GM12878 (cell line): Measurements from ENCODE around the gene PIGBOS1. TPM values are rescaled to one million over a fixed set of nuclear protein-coding genes. Genes with fewer than 3 reads are reported as not detected.

Experiments
- ATAC-seq: fragments of 200-7000 bp; cut with Tn5 transposase; 3 replicates; pipeline ENCODE4 v1.9.1; 2020; ENCODE audit warnings: mild to moderate bottlenecking, moderate library complexity
- BruUV-seq: library from RNA; stranded (reverse); fragments of 400-500 nt; replicated peaks from 2 replicates; lab custom pipeline; 2021; lab: Mats Ljungman, UMichigan
- CTCF ChIA-PET: fragments of 300-600 bp; sonication (Branson Sonifier 250); formaldehyde crosslinking; extraction: SDS; loops from one replicate; lab custom pipeline; 2021; ENCODE audit warnings: inconsistent platforms; lab: Yijun Ruan, JAX
- POLR2A ChIA-PET: fragments of 350-600 bp; formaldehyde crosslinking; extraction: SDS; loops from one replicate; lab custom pipeline; 2021; ENCODE audit warnings: inconsistent platforms; lab: Charles Lee
- RAD21 ChIA-PET: fragments of 300-600 bp; sonication (Branson Sonifier 250); formaldehyde crosslinking; loops from one replicate; lab custom pipeline; 2023; ENCODE audit warnings: antibody characterized with exemption; ENCODE audit not compliant: unreplicated experiment; lab: Charles Lee
- SMC1A ChIA-PET: fragments of 300-600 bp; sonication (Branson Sonifier 250); formaldehyde crosslinking; loops from one replicate; lab custom pipeline; 2023; ENCODE audit not compliant: unreplicated experiment, uncharacterized antibody; lab: Charles Lee
- DNase-seq: peaks from one replicate; pipeline ENCODE4 v3.0.0-alpha.2; 2011; ENCODE audit warnings: low read depth, low spot score
- FAIRE-seq: peaks from 3 replicates; lab custom pipeline; 2011; peaks lifted over from hg19 to GRCh38; lab: Jason Lieb, UNC
- H2AFZ ChIP-seq: 2 replicates; pipeline ENCODE4 v1.6.0; 2011; ENCODE audit warnings: low read depth, low read length, control low read depth; ENCODE audit not compliant: control insufficient read depth
- H3K27ac ChIP-seq: 2 replicates; pipeline ENCODE4 v1.5.1; 2011; ENCODE audit warnings: control low read depth; ENCODE audit not compliant: control insufficient read depth, insufficient read depth
- H3K27me3 ChIP-seq, 2 experiments: replicated peaks in 1 of 2; 2 replicates each; pipeline versions ENCODE4 v1.6.0 to v1.6.1; 2011; ENCODE audit warnings: low read length in 1 of 2; ENCODE audit not compliant: control insufficient read depth in 2 of 2, insufficient read depth in 2 of 2
- H3K36me3 ChIP-seq, 2 experiments: 2 replicates each; pipeline ENCODE4 v1.5.1; 2011; ENCODE audit warnings: low read length in 1 of 2; ENCODE audit not compliant: control insufficient read depth in 2 of 2, insufficient read depth in 2 of 2
- H3K4me1 ChIP-seq: 2 replicates; pipeline ENCODE4 v1.6.1; 2011; ENCODE audit warnings: mild to moderate bottlenecking, low read length, moderate library complexity, mixed read lengths; ENCODE audit not compliant: control insufficient read depth, insufficient read depth
- H3K4me2 ChIP-seq: 2 replicates; pipeline ENCODE4 v1.6.0; 2011; ENCODE audit warnings: control low read depth; ENCODE audit not compliant: control insufficient read depth, insufficient read depth
- H3K4me3 ChIP-seq: fragments of 200-600 bp; sonication (generic); 2 replicates; pipeline ENCODE4 v1.5.1; 2016
- H3K79me2 ChIP-seq: 2 replicates; pipeline ENCODE4 v1.6.0; 2011; ENCODE audit warnings: low read length; ENCODE audit not compliant: control insufficient read depth, insufficient read depth
- H3K9ac ChIP-seq: 2 replicates; pipeline ENCODE4 v1.8.0; 2011; ENCODE audit warnings: low read length, control low read depth, mixed read lengths; ENCODE audit not compliant: control insufficient read depth, insufficient read depth
- H3K9me3 ChIP-seq: replicated peaks from 3 replicates; pipeline ENCODE4 v1.5.1; 2011; ENCODE audit warnings: mild to moderate bottlenecking, low read length; ENCODE audit not compliant: control insufficient read depth, insufficient read depth
- H4K20me1 ChIP-seq: 2 replicates; pipeline ENCODE4 v1.6.0; 2011; ENCODE audit not compliant: control insufficient read depth, insufficient read depth
- RCOR1 ChIP-seq: conservative IDR thresholded peaks from 2 replicates; pipeline ENCODE4 v1.6.1; 2012; ENCODE audit warnings: low read depth, low read length, improper control_type of control experiment
- REST ChIP-seq: IDR thresholded peaks from 2 replicates; pipeline ENCODE4 v1.6.1; 2012; ENCODE audit warnings: mild to moderate bottlenecking, low read depth, low read length
- WGBS: methylation state at CpG from one replicate; pipeline ENCODE4 v1.1.6; 2016; ENCODE audit warnings: low lambda C conversion rate; ENCODE audit not compliant: insufficient replicate concordance, insufficient coverage; ENCODE audit errors: missing lambda C conversion rate; 5-methylcytosine and 5-hydroxymethylcytosine counted together
- in situ Hi-C: fragments of 300-500 bp; cut with MboI; formaldehyde crosslinking; loops from 9 replicates; pipeline ENCODE4 v1.14.3; 2018; ENCODE audit warnings: mixed read lengths
- intact Hi-C: fragments of 100-400 bp; cut with micrococcal nuclease; formaldehyde crosslinking; loops from one replicate; pipeline ENCODE4 v1.14.2; 2022; ENCODE audit not compliant: unreplicated experiment
- polyA plus RNA-seq, 11 experiments: library from polyadenylated mRNA; depleted of rRNA in 4 of 11; unstranded in 6 of 11; stranded (reverse) in 5 of 11; fragments of >200 nt; fragmentation: Nextera tagmentation in 4 of 11; fragmentation: Illumina TruSeq in 1 of 11; extraction: Ambion mirVana in 4 of 11; extraction: Trizol in 1 of 11; gene quantifications; 1 replicate in 1 of 11; 2 replicates in 10 of 11; pipeline versions ENCODE4 v1.2.1 to v1.2.3, GENCODE V29; 2011 to 2016; ENCODE audit warnings: inconsistent platforms in 2 of 11, missing spikeins in 2 of 11, low read depth in 1 of 11
- total RNA-seq, 4 experiments: library from RNA; depleted of rRNA in 3 of 4; stranded (reverse); fragments of >200 nt in 3 of 4; fragmentation: Illumina TruSeq in 1 of 4; extraction: Trizol in 1 of 4; gene quantifications; 2 replicates each; pipeline versions ENCODE4 v1.2.1 to v1.2.3, GENCODE V29; 2013 to 2021
- TF ChIP-seq, protein P1 (sequence below): fragments of 450-650 bp; IDR thresholded peaks from 2 replicates; pipeline ENCODE4 v1.6.1; 2016; ENCODE audit warnings: mild to moderate bottlenecking
- TF ChIP-seq, protein P2 (sequence below): fragments of 450-650 bp; formaldehyde crosslinking; IDR thresholded peaks from 2 replicates; pipeline ENCODE4 v1.4.0; 2020; ENCODE audit warnings: mild to moderate bottlenecking, moderate library complexity

The PIGBOS1 gene
- total and polyA plus RNA-seq, 10 of the 15 experiments (the other 5 are each of a cell fraction or from before 2014, with no cell fraction given), result 7.1 to 24.7 (median 10.2) TPM

GRCh38 chr15:55356985-55357585 is 38.2 kb upstream of the PIGBOS1 start:
- DNase-seq (no peak), FAIRE-seq (no peak), ATAC-seq (no peak)
- no peak overlapping the region for H3K27ac ChIP-seq
- no peak overlapping the region for H3K4me3 ChIP-seq
- in situ Hi-C loops, result no loop called here
- no peak overlapping the region for H3K4me2 ChIP-seq
- intact Hi-C loops, result no loop called here
- ChIA-PET RAD21 (no interaction called here), SMC1A (interaction anchor here (1.1 kb wide), 1 partner anchor 15 kb away, joined by 3 read pairs; no protein-coding TSS in a partner anchor), POLR2A (no interaction called here), CTCF (interaction anchor here (0.8 to 1.6 kb wide), 2 partner anchors 17 to 83 kb away, joined by 3 read pairs; no protein-coding TSS in a partner anchor)
- no peaks in the 10 kb centered on the region for H3K36me3 ChIP-seq
- H3K27me3 ChIP-seq, result no peaks in the 10 kb centered on the region
- no peaks in the 10 kb centered on the region for H3K79me2 ChIP-seq
- TF ChIP-seq REST (no peak), RCOR1 (no peak)
- TF ChIP-seq, protein P1, sequence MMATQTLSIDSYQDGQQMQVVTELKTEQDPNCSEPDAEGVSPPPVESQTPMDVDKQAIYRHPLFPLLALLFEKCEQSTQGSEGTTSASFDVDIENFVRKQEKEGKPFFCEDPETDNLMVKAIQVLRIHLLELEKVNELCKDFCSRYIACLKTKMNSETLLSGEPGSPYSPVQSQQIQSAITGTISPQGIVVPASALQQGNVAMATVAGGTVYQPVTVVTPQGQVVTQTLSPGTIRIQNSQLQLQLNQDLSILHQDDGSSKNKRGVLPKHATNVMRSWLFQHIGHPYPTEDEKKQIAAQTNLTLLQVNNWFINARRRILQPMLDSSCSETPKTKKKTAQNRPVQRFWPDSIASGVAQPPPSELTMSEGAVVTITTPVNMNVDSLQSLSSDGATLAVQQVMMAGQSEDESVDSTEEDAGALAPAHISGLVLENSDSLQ, result no peak
- TF ChIP-seq, protein P2, sequence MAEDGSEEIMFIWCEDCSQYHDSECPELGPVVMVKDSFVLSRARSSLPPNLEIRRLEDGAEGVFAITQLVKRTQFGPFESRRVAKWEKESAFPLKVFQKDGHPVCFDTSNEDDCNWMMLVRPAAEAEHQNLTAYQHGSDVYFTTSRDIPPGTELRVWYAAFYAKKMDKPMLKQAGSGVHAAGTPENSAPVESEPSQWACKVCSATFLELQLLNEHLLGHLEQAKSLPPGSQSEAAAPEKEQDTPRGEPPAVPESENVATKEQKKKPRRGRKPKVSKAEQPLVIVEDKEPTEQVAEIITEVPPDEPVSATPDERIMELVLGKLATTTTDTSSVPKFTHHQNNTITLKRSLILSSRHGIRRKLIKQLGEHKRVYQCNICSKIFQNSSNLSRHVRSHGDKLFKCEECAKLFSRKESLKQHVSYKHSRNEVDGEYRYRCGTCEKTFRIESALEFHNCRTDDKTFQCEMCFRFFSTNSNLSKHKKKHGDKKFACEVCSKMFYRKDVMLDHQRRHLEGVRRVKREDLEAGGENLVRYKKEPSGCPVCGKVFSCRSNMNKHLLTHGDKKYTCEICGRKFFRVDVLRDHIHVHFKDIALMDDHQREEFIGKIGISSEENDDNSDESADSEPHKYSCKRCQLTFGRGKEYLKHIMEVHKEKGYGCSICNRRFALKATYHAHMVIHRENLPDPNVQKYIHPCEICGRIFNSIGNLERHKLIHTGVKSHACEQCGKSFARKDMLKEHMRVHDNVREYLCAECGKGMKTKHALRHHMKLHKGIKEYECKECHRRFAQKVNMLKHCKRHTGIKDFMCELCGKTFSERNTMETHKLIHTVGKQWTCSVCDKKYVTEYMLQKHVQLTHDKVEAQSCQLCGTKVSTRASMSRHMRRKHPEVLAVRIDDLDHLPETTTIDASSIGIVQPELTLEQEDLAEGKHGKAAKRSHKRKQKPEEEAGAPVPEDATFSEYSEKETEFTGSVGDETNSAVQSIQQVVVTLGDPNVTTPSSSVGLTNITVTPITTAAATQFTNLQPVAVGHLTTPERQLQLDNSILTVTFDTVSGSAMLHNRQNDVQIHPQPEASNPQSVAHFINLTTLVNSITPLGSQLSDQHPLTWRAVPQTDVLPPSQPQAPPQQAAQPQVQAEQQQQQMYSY (CRISPR knock-in tag), result no peak
- H4K20me1 ChIP-seq, result no peaks in the 10 kb centered on the region
- H3K9me3 ChIP-seq, result no peaks in the 10 kb centered on the region
- 94% methylated on average over 5 of the region's 5 CpGs for WGBS
- no peaks in the 10 kb centered on the region for H3K4me1 ChIP-seq
- H2AFZ ChIP-seq, result no peak overlapping the region
- no peak overlapping the region for H3K9ac ChIP-seq
- no TSS peak for BruUV-seq
